ENCODE results near the gene MED13. TPM values are rescaled to one million over a fixed set of nuclear protein-coding genes. Genes with fewer than 3 reads are reported as not detected.

The MED13 gene
- total RNA-seq, 1 experiment from 2014 or later: 60.7 TPM

DNA sequence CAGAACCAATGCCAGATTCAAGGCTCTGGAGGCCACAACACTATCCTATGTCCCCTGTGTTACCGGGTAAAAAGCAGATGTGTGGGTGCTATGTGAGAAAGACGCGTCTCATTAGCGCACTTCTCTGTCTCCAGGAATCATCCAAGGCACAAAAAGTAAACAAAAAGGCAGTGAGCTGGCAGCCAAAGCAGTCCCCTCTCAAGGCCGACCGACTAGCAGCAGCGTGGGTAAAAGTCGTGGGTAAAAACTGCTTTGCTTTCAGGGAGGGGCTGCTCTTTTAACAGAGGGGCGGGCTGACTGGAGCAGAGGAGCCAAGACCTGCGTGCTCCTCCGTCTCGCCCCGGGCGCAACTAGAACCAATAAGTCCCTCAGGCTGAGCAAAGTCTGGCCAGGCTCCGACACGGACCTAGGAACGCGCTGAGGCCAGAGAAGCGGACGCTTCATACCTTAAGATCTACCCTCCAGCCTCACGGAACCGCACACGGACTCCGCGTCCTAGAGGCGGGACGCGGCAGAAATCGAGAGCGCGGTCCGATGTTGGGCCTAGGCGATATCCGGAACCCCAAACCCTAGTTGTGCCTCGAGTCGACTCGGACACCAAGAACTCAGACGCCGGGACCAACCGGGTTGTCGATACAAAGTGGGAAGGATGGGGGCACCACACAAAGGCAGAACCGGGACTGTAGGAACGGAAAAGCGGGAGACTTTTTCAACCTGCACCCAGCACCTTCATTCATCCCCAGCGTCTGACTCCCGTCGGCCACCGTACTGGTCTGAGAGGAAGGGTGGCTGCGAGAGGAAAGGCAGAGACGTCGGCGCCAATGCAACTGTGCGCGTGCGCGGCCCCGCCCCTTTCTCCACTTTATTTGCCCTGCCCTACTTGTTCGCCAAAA is 137.6 kb downstream of the MED13 start, which contains the start of gene INTS2:
Gene INTS2 (minus strand): TSS at position 775 of the 893 bp plus-strand sequence. CDS start 1,338 bp downstream, outside the sequence.
- H3K4me1 ChIP-seq (ENCODE audit: insufficient read depth, low read length): no peaks in the 10 kb centered on the region
- H4K8ac ChIP-seq (replicated peaks; ENCODE audit: insufficient read length, low read depth, low read length): peak within 1 kb of the TSS; percentile 3
- H3K56ac ChIP-seq (ENCODE audit: insufficient read length, low read depth, low read length): no peak within 1 kb of the TSS
- H2AFZ ChIP-seq (ENCODE audit: low read length): no peak within 1 kb of the TSS
- peak within 1 kb of the TSS; percentile 12 for H3K18ac ChIP-seq (ENCODE audit: insufficient read length, low read depth, low read length)
- peak within 1 kb of the TSS; percentile 78 to 96 (median 91) for H3K27ac Mint-ChIP-seq
- H3K23ac ChIP-seq (ENCODE audit: insufficient read length, low read depth, low read length): no peak within 1 kb of the TSS
- no peaks in the 10 kb centered on the region for H3K9me3 ChIP-seq (ENCODE audit: control insufficient read depth, low read depth, low read length)
- no peaks in the 10 kb centered on the region for H4K20me1 ChIP-seq (ENCODE audit: control insufficient read depth, insufficient read depth, insufficient read length)
- H3K79me2 ChIP-seq (ENCODE audit: insufficient read depth, low read length): peaks cover 2% of the 10 kb centered on the region; the same call in 1 of the 2 replicates
- peaks cover 6% of the 10 kb centered on the region for H3K23me2 ChIP-seq (ENCODE audit: insufficient read length, low read depth, low read length, poor library complexity, severe bottlenecking)
- no peak within 1 kb of the TSS for H2BK120ac ChIP-seq (ENCODE audit: low read depth, low read length, poor library complexity, severe bottlenecking)
- H3K9me3 Mint-ChIP-seq: no peaks in the 10 kb centered on the region
- H3K14ac ChIP-seq (ENCODE audit: insufficient read depth, low read length): peak within 1 kb of the TSS; percentile 58
- no peak within 1 kb of the TSS for H4K5ac ChIP-seq (ENCODE audit: insufficient read length, low read depth, low read length)
- H3K4me3 Mint-ChIP-seq: peak within 1 kb of the TSS; percentile 88 to 95
- peak; percentile 98 for DNase-seq
- H3K27me3 ChIP-seq (ENCODE audit: insufficient read depth, low read length): no peaks in the 10 kb centered on the region
- no peak within 1 kb of the TSS for H3T11ph ChIP-seq (ENCODE audit: low read length)
- H4K91ac ChIP-seq (ENCODE audit: insufficient read length, low read depth, low read length): no peak within 1 kb of the TSS
- H2BK20ac ChIP-seq (ENCODE audit: low read depth, low read length, poor library complexity, severe bottlenecking): no peak within 1 kb of the TSS
- H3K79me1 ChIP-seq (ENCODE audit: insufficient read depth, low read depth, low read length, poor library complexity, severe bottlenecking): no peaks in the 10 kb centered on the region
- TF ChIP-seq, protein P1, sequence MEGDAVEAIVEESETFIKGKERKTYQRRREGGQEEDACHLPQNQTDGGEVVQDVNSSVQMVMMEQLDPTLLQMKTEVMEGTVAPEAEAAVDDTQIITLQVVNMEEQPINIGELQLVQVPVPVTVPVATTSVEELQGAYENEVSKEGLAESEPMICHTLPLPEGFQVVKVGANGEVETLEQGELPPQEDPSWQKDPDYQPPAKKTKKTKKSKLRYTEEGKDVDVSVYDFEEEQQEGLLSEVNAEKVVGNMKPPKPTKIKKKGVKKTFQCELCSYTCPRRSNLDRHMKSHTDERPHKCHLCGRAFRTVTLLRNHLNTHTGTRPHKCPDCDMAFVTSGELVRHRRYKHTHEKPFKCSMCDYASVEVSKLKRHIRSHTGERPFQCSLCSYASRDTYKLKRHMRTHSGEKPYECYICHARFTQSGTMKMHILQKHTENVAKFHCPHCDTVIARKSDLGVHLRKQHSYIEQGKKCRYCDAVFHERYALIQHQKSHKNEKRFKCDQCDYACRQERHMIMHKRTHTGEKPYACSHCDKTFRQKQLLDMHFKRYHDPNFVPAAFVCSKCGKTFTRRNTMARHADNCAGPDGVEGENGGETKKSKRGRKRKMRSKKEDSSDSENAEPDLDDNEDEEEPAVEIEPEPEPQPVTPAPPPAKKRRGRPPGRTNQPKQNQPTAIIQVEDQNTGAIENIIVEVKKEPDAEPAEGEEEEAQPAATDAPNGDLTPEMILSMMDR (conservative IDR thresholded peaks at IDR 0.05): no peak
- H3K4me2 ChIP-seq (ENCODE audit: insufficient read depth, insufficient read length, low read length): peak within 1 kb of the TSS; percentile 87
- peaks cover 11% of the 10 kb centered on the region in 2 experiments for H3K4me1 Mint-ChIP-seq
- no peak within 1 kb of the TSS for H2BK12ac ChIP-seq (ENCODE audit: insufficient read length, low read depth, low read length)
- no peak within 1 kb of the TSS for H2BK15ac ChIP-seq (ENCODE audit: low read depth, low read length)
- H3K27ac ChIP-seq (ENCODE audit: insufficient read length, low read depth, low read length): no peak within 1 kb of the TSS
- no peak within 1 kb of the TSS for H3K4ac ChIP-seq (ENCODE audit: low read depth, low read length)
- H2AK5ac ChIP-seq (ENCODE audit: insufficient read length, low read length): no peak within 1 kb of the TSS
- H2BK5ac ChIP-seq (ENCODE audit: insufficient read length, low read length): no peak within 1 kb of the TSS
- WGBS (ENCODE audit: extremely low coverage, insufficient read length, low lambda C conversion rate): no CpG with 5 or more reads among the region's 58 CpGs
- peak within 1 kb of the TSS; percentile 78 for H3K9ac ChIP-seq (ENCODE audit: extremely low read depth, insufficient read length, low read length)
- H3K27me3 Mint-ChIP-seq (ENCODE audit: low read depth): peaks cover 2% of the 10 kb centered on the region; the same call in 1 of the 2 replicates
- peaks cover 8 to 29% (median 26%) of the 10 kb centered on the region in 3 experiments; a peak in 6 of 7 replicates for H3K36me3 Mint-ChIP-seq (ENCODE audit: insufficient read depth in 1 of 3, low read depth in 3 of 3)

Data from H9 (cell line).